VCaP (cell line): ENCODE results near the gene RIN3.

ENCODE experiments used
- H3K27ac ChIP-seq: fragments of 450-650 bp; 2 replicates; pipeline ENCODE4 v1.5.1; 2017
- TF ChIP-seq, protein P1 (sequence below): fragments of 450-650 bp; conservative IDR thresholded peaks from 2 replicates; pipeline ENCODE4 v1.5.1; 2017; ENCODE audit warnings: mild to moderate bottlenecking, moderate library complexity

Gene RIN3

DNA sequence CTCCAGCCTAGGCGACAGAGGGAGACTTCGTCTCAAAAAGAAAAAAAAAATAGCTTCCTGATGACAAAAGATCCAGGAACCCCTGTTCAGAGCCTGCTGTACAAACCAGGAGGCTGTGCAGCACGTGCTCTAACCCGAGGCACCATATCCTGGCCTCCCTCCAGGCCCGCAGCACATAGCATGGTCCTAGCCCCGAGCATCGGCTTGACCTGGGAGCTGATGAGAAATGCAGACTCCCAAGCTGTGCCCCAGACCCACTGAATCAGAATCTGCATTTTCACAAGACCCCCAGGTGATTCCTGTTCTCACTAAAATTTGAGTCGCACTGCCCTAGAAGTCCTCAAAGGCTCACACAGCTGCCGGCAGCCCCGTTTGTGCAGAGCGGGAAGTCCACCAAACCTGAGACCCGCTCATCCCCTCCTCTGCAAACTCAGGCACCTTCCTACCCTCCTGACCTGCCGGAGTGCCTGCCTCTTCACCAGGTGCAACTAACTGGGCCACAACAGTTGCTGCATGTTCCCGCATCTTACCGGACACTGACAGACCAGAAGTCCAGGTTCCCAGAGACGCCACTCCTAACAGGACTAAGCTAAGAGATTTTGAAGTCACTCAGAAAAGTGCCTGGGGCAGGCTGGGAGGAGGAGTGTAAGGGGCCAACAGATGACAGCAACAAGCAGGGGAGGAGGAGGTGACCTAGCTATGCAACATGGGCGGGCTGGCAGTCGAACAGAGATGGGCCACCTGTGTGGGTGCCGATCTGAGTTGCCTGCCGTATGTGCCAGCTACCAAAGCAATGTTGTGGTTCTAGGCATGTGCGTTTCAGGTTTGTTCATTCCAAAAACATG is 24.0 kb upstream of the RIN3 start:
- no peak overlapping the region for H3K27ac ChIP-seq
- TF ChIP-seq, protein P1, sequence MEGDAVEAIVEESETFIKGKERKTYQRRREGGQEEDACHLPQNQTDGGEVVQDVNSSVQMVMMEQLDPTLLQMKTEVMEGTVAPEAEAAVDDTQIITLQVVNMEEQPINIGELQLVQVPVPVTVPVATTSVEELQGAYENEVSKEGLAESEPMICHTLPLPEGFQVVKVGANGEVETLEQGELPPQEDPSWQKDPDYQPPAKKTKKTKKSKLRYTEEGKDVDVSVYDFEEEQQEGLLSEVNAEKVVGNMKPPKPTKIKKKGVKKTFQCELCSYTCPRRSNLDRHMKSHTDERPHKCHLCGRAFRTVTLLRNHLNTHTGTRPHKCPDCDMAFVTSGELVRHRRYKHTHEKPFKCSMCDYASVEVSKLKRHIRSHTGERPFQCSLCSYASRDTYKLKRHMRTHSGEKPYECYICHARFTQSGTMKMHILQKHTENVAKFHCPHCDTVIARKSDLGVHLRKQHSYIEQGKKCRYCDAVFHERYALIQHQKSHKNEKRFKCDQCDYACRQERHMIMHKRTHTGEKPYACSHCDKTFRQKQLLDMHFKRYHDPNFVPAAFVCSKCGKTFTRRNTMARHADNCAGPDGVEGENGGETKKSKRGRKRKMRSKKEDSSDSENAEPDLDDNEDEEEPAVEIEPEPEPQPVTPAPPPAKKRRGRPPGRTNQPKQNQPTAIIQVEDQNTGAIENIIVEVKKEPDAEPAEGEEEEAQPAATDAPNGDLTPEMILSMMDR, result no peak

DNA sequence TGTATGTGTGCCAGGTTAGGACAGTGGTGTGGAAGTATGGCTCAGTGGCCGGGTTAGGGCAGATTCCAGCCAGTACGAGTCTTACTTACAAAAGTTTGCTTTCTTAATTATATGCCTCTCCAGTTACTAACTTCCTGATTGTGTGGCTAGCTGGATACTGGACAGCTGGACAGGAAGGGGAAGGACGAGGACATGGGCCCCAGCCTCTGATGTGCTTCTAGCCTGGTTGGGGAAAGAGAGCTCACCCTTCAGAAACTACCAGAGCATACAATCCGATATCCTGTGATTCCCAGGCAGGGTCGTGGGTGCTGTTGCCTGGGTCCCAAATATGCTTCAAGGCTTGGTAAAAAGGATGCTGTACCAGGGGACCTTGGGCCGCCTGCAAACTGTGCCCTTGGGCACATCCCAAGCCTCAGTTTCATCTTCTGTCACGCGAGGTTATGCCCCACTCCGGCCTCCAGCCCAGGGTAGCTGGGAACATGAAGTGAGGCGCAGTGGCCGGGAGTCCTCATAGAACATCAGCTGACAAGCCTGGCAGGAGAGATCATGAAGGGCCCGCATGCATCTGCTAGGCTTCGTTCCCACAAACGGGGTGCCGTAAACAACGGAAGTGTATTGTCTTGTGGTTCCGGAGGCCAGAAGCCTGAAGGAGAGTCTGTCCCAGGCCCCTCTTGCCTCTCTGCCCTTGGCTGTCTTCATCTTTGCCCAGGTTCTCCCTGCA is 23.2 kb upstream of the RIN3 start:
- TF ChIP-seq, protein P1, result no peak
- no peak overlapping the region for H3K27ac ChIP-seq

GRCh38 chr14:92491782-92492181 is 21.8 kb upstream of the RIN3 start:
- TF ChIP-seq, protein P1, result no peak
- H3K27ac ChIP-seq, result no peak overlapping the region

- no peak overlapping the region for H3K27ac ChIP-seq
- TF ChIP-seq, protein P1, result no peak
Observed at GRCh38 chr14:92492258-92492657, 21.3 kb upstream of the RIN3 start.

DNA sequence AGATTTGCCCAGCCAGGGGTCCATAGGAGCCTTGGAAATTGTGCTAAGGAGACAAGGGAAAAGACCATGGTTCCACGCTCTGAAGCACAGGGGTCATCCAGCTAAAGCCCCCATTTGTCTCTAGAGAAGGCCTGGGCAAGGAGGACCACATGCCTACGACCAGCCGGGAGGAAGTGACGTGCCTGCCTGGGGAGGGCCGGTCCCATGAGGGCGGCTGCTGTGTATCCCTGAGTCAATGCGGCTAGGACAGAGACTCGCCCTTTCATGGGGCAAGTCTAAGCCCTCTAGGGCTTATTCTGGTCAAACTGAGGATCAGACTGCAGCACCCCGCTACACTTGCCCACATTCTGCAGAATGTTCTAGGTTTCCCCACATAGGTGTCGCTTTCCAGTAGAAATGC is 20.6 kb upstream of the RIN3 start:
- H3K27ac ChIP-seq, result no peak overlapping the region
- TF ChIP-seq, protein P1, result no peak

GRCh38 chr14:92493492-92493891 is 20.1 kb upstream of the RIN3 start:
- TF ChIP-seq, protein P1, result no peak
- H3K27ac ChIP-seq, result no peak overlapping the region

GRCh38 chr14:92494512-92494911 is 19.1 kb upstream of the RIN3 start:
- H3K27ac ChIP-seq, result no peak overlapping the region
- TF ChIP-seq, protein P1, result no peak
